ENCODE results near the gene CRYBA2. TPM values are rescaled to one million over a fixed set of nuclear protein-coding genes. Genes with fewer than 3 reads are reported as not detected.

The CRYBA2 gene
- polyA plus RNA-seq, 1 donor, result 13.3 TPM

DNA sequence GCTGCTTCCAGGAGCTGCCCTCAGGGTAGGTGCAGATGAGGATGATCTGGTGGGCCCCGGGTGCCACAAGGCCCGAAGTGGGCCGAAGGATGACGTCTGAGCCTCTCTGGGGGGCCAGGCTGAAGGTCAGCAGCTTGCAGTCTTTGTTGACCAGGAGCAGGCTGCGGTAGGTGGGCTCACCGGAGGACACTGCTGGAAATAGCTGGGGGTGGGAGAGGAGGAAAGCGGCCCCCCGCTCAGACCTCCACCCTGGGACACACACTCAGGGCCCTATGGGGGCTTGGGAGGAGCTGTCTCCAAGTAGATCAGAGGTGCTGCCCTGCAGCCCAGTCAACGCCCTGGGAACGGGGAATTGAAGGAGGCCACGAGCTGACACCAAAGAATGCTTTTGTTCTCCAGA is 30.8 kb upstream of the CRYBA2 start:
- H3K9me3 ChIP-seq (ENCODE audit: control insufficient read depth, low read depth, low read length), result no peaks in the 10 kb centered on the region
- H3K4me1 ChIP-seq (ENCODE audit: control insufficient read depth, insufficient read depth, low read length), result no peaks in the 10 kb centered on the region
- no CpG with 5 or more reads among the region's 11 CpGs for WGBS (ENCODE audit: insufficient coverage, low lambda C conversion rate)

GRCh38 chr2:219023045-219023605 is 29.9 kb upstream of the CRYBA2 start:
- no peak overlapping the region for H3K27ac ChIP-seq (ENCODE audit: low read length)
- no peak for DNase-seq
- H3K36me3 ChIP-seq (ENCODE audit: control insufficient read depth, insufficient read depth, low read length), result no peaks in the 10 kb centered on the region
- no peak overlapping the region for H3K4me3 ChIP-seq (ENCODE audit: low read length)
- no CpG with 5 or more reads among the region's 12 CpGs for whole genome bisulfite sequencing (ENCODE audit: insufficient coverage, low lambda C conversion rate)
- H3K27me3 ChIP-seq (ENCODE audit: control insufficient read depth, insufficient read depth, low read length), result peaks cover 8% of the 10 kb centered on the region
- no peaks in the 10 kb centered on the region for H3K9me3 ChIP-seq (ENCODE audit: control insufficient read depth, low read depth, low read length)
- no peaks in the 10 kb centered on the region for H3K4me1 ChIP-seq (ENCODE audit: control insufficient read depth, insufficient read depth, low read length)

More for the DNA sequence above, 30.8 kb upstream of the CRYBA2 start:
- H3K36me3 ChIP-seq (ENCODE audit: control insufficient read depth, insufficient read depth, low read length), result no peaks in the 10 kb centered on the region
- peaks cover 3% of the 10 kb centered on the region for H3K27me3 ChIP-seq (ENCODE audit: control insufficient read depth, insufficient read depth, low read length)
- H3K4me3 ChIP-seq (ENCODE audit: low read length), result no peak overlapping the region
- H3K27ac ChIP-seq (ENCODE audit: low read length), result no peak overlapping the region
- no peak for DNase-seq

DNA sequence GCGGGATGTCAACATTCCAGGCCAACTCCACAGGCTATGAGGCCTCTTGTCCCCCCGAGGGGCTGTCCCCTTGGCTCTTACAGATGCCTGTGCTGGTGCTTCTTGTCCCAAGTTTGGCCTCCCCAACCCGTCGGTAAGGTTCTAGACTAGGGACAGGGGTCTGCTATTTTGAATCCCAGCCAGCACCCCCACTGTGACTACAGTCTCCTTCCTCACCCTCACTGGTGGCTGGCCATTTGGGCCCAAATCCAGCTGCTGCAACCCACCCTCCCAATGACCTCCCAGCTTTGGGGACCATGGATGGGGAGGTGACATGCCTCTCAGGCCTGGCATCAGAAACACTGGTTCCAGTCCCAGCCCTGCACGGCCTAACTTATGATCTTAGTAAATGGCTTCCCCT is 29.4 kb upstream of the CRYBA2 start:
- DNase-seq, result no peak
- Histone ChIP-seq H3K27ac (ENCODE audit: low read length) (no peak overlapping the region), H3K4me3 (ENCODE audit: low read length) (no peak overlapping the region), H3K36me3 (ENCODE audit: control insufficient read depth, insufficient read depth, low read length) (no peaks in the 10 kb centered on the region), H3K27me3 (ENCODE audit: control insufficient read depth, insufficient read depth, low read length) (peaks cover 8% of the 10 kb centered on the region), H3K9me3 (ENCODE audit: control insufficient read depth, low read depth, low read length) (no peaks in the 10 kb centered on the region), H3K4me1 (ENCODE audit: control insufficient read depth, insufficient read depth, low read length) (no peaks in the 10 kb centered on the region)
- no CpG with 5 or more reads among the region's 5 CpGs for WGBS (ENCODE audit: insufficient coverage, low lambda C conversion rate)

GRCh38 chr2:219022041-219022440 is 28.8 kb upstream of the CRYBA2 start:
- DNase-seq, result no peak
- H3K9me3 ChIP-seq (ENCODE audit: control insufficient read depth, low read depth, low read length), result no peaks in the 10 kb centered on the region
- peaks cover 8% of the 10 kb centered on the region for H3K27me3 ChIP-seq (ENCODE audit: control insufficient read depth, insufficient read depth, low read length)
- H3K27ac ChIP-seq (ENCODE audit: low read length), result no peak overlapping the region
- H3K4me3 ChIP-seq (ENCODE audit: low read length), result no peak overlapping the region
- no peaks in the 10 kb centered on the region for H3K4me1 ChIP-seq (ENCODE audit: control insufficient read depth, insufficient read depth, low read length)
- WGBS (ENCODE audit: insufficient coverage, low lambda C conversion rate), result no CpG with 5 or more reads among the region's 12 CpGs
- H3K36me3 ChIP-seq (ENCODE audit: control insufficient read depth, insufficient read depth, low read length), result no peaks in the 10 kb centered on the region

GRCh38 chr2:219021591-219021990 is 28.4 kb upstream of the CRYBA2 start:
- WGBS (ENCODE audit: insufficient coverage, low lambda C conversion rate), result no CpG with 5 or more reads among the region's 9 CpGs
- no peaks in the 10 kb centered on the region for H3K36me3 ChIP-seq (ENCODE audit: control insufficient read depth, insufficient read depth, low read length)
- no peak for DNase-seq

DNA sequence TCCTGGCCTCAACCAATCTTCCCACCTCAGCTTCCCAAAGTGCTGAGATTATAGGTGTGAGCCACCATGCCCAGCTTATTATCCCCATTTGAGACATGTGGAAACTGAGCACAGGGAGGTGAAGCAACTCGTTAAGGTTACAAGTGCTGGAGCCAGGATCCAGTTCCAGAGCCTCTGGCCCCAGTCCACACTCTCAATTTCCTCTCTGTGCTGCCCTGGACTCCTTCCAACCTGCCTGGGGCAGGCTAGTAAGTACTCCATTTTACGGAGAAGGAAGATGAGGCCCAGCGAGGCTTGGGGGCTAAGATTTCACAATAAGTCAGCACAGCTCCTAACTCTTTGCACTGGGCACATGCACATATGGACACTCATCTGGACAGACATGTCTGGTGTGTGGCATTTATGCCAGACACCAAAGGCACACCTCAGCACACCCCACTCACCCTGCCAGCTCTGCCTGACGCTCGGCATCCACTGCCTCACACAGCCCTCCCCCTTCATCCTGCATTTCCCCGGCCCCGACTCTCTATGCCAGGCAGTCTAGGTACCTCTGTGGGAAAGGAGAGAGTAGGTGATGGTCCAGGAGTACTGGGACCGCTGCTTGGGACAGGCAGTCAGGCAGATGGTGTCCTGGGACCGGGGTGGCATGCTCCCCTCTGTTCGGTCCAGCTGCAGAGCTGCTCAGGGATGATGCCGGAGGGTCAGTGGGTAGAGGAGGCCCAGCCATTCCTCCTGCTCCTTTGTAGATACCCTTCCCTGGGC is 27.6 kb upstream of the CRYBA2 start:
- no CpG with 5 or more reads among the region's 11 CpGs for WGBS (ENCODE audit: insufficient coverage, low lambda C conversion rate)
- no peaks in the 10 kb centered on the region for H3K36me3 ChIP-seq (ENCODE audit: control insufficient read depth, insufficient read depth, low read length)
- peaks cover 8% of the 10 kb centered on the region for H3K27me3 ChIP-seq (ENCODE audit: control insufficient read depth, insufficient read depth, low read length)
- no peaks in the 10 kb centered on the region for H3K4me1 ChIP-seq (ENCODE audit: control insufficient read depth, insufficient read depth, low read length)
- no peaks in the 10 kb centered on the region for H3K9me3 ChIP-seq (ENCODE audit: control insufficient read depth, low read depth, low read length)
- H3K4me3 ChIP-seq (ENCODE audit: low read length), result no peak overlapping the region
- no peak for DNase-seq
- no peak overlapping the region for H3K27ac ChIP-seq (ENCODE audit: low read length)

More at GRCh38 chr2:219021591-219021990, 28.4 kb upstream of the CRYBA2 start:
- H3K4me1 ChIP-seq (ENCODE audit: control insufficient read depth, insufficient read depth, low read length), result no peaks in the 10 kb centered on the region
- H3K9me3 ChIP-seq (ENCODE audit: control insufficient read depth, low read depth, low read length), result no peaks in the 10 kb centered on the region
- no peak overlapping the region for H3K27ac ChIP-seq (ENCODE audit: low read length)
- H3K4me3 ChIP-seq (ENCODE audit: low read length), result no peak overlapping the region
- H3K27me3 ChIP-seq (ENCODE audit: control insufficient read depth, insufficient read depth, low read length), result peaks cover 8% of the 10 kb centered on the region

- Histone ChIP-seq H3K4me3 (ENCODE audit: low read length) (no peak overlapping the region), H3K4me1 (ENCODE audit: control insufficient read depth, insufficient read depth, low read length) (no peaks in the 10 kb centered on the region), H3K36me3 (ENCODE audit: control insufficient read depth, insufficient read depth, low read length) (no peaks in the 10 kb centered on the region), H3K27me3 (ENCODE audit: control insufficient read depth, insufficient read depth, low read length) (peaks cover 12% of the 10 kb centered on the region), H3K9me3 (ENCODE audit: control insufficient read depth, low read depth, low read length) (no peaks in the 10 kb centered on the region), H3K27ac (ENCODE audit: low read length) (no peak overlapping the region)
- WGBS (ENCODE audit: insufficient coverage, low lambda C conversion rate), result no CpG with 5 or more reads among the region's 6 CpGs
- no peak for DNase-seq
Observed at GRCh38 chr2:219019436-219019835, 26.2 kb upstream of the CRYBA2 start.

DNA sequence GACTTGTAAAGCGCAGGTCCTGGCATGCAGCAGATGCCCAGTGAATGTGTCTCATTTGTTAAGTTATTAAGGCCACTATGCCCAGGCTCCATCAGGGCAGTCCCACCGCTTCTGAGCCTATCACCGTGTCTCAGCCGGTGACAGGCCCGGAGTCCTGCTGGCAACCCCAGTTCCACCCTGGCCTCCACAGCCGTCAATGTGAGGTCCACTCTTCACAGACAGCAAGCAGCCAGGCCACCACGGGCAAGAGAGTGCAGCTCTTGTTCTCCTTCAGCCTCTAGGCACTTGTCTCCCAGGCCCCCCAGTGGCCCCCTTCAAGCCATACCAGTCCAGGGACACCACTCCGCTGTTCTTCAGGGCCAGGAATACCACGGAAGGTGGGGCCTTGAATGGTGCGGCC is 25.5 kb upstream of the CRYBA2 start:
- Histone ChIP-seq H3K27me3 (ENCODE audit: control insufficient read depth, insufficient read depth, low read length) (peaks cover 14% of the 10 kb centered on the region), H3K4me3 (ENCODE audit: low read length) (no peak overlapping the region), H3K27ac (ENCODE audit: low read length) (no peak overlapping the region), H3K4me1 (ENCODE audit: control insufficient read depth, insufficient read depth, low read length) (no peaks in the 10 kb centered on the region), H3K9me3 (ENCODE audit: control insufficient read depth, low read depth, low read length) (no peaks in the 10 kb centered on the region), H3K36me3 (ENCODE audit: control insufficient read depth, insufficient read depth, low read length) (no peaks in the 10 kb centered on the region)
- WGBS (ENCODE audit: insufficient coverage, low lambda C conversion rate), result no CpG with 5 or more reads among the region's 10 CpGs
- DNase-seq, result no peak

- peaks cover 15% of the 10 kb centered on the region for H3K27me3 ChIP-seq (ENCODE audit: control insufficient read depth, insufficient read depth, low read length)
- WGBS (ENCODE audit: insufficient coverage, low lambda C conversion rate), result no CpG with 5 or more reads among the region's 7 CpGs
- no peaks in the 10 kb centered on the region for H3K9me3 ChIP-seq (ENCODE audit: control insufficient read depth, low read depth, low read length)
- no peak overlapping the region for H3K27ac ChIP-seq (ENCODE audit: low read length)
- no peak overlapping the region for H3K4me3 ChIP-seq (ENCODE audit: low read length)
- H3K36me3 ChIP-seq (ENCODE audit: control insufficient read depth, insufficient read depth, low read length), result no peaks in the 10 kb centered on the region
- no peak for DNase-seq
- H3K4me1 ChIP-seq (ENCODE audit: control insufficient read depth, insufficient read depth, low read length), result no peaks in the 10 kb centered on the region
Observed at GRCh38 chr2:219018286-219018685, 25.1 kb upstream of the CRYBA2 start.

DNA sequence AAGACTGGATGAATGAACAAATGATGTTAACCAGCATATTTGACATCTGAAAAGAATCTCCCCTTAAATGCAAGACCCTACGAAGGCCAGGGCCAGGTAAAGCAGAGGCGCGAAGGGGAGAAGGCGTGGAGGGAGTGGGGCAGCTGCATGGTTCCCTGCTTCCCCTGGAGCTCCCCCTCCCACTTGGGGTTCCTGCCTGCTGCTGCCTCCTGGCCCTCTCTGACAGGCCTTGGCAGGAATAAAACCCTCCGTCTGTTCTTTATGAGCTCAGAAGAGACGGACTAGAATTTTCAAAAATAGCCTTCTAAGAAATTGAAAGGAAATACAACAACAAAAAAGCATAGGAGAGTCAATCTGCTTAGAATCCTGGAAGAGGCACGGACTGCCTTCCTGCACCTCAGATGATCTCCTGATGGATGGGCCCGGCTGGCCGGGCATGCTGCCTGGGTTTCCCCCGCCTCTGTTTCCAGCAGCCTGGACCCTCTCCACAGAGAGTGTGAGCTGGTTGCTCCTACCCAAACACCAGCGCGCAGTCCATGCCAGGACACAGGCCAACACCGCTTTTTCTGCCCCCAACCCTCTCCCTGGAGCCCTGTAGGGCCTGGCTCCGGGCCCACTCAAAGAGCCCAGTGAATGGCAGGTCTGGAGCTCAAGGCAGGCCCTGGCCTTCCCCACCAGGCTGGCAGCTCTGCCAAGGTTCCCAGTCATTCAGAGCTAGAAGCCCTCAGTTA is 24.1 kb upstream of the CRYBA2 start:
- DNase-seq, result no peak
- WGBS (ENCODE audit: insufficient coverage, low lambda C conversion rate), result no CpG with 5 or more reads among the region's 14 CpGs

More for the DNA sequence above, 24.1 kb upstream of the CRYBA2 start:
- H3K27me3 ChIP-seq (ENCODE audit: control insufficient read depth, insufficient read depth, low read length), result peaks cover 19% of the 10 kb centered on the region
- no peaks in the 10 kb centered on the region for H3K36me3 ChIP-seq (ENCODE audit: control insufficient read depth, insufficient read depth, low read length)
- no peak overlapping the region for H3K27ac ChIP-seq (ENCODE audit: low read length)
- no peaks in the 10 kb centered on the region for H3K9me3 ChIP-seq (ENCODE audit: control insufficient read depth, low read depth, low read length)
- H3K4me3 ChIP-seq (ENCODE audit: low read length), result no peak overlapping the region
- no peaks in the 10 kb centered on the region for H3K4me1 ChIP-seq (ENCODE audit: control insufficient read depth, insufficient read depth, low read length)
